Measurements from ENCODE around the gene ATP1A1. TPM values are rescaled to one million over a fixed set of nuclear protein-coding genes. Genes with fewer than 3 reads are reported as not detected.
A peak's percentile ranks its signal among the peaks of the same experiment; 100 is the strongest.

The ATP1A1 gene
- total RNA-seq, 1 donor from 2014 or later, result 358 TPM

GRCh38 chr1:116424438-116424837 lies 51.4 kb downstream of the ATP1A1 start:
- H3K4me1 ChIP-seq, result no peaks in the 10 kb centered on the region
- no peaks in the 10 kb centered on the region for H3K27me3 ChIP-seq
- TF ChIP-seq CTCF (IDR thresholded peaks at IDR 0.05), result no peak
- TF ChIP-seq POLR2A (IDR thresholded peaks at IDR 0.05), result no peak
- no peak for TF ChIP-seq POLR2AphosphoS5 (IDR thresholded peaks at IDR 0.05; ENCODE audit: insufficient read depth in 1 of 2, low read depth in 1 of 2)
- no peaks in the 10 kb centered on the region for H3K36me3 ChIP-seq
- intact Hi-C loops (cut with DNase I), result no loop called here
- H3K27ac ChIP-seq, result no peak overlapping the region
- no peaks in the 10 kb centered on the region for H3K9me3 ChIP-seq
- H3K4me3 ChIP-seq, result no peak overlapping the region
- DNase-seq (ENCODE audit: extremely low spot score in 2 of 2), result peak; percentile 42 to 55

GRCh38 chr1:116424863-116425262 lies 51.8 kb downstream of the ATP1A1 start:
- no peaks in the 10 kb centered on the region for H3K27me3 ChIP-seq
- H3K9me3 ChIP-seq, result no peaks in the 10 kb centered on the region
- H3K27ac ChIP-seq, result no peak overlapping the region
- intact Hi-C loops (cut with DNase I), result no loop called here
- H3K4me3 ChIP-seq, result no peak overlapping the region
- no peaks in the 10 kb centered on the region for H3K36me3 ChIP-seq
- TF ChIP-seq POLR2A (IDR thresholded peaks at IDR 0.05) (no peak), CTCF (IDR thresholded peaks at IDR 0.05) (no peak), POLR2AphosphoS5 (IDR thresholded peaks at IDR 0.05; ENCODE audit: insufficient read depth in 1 of 2, low read depth in 1 of 2) (no peak)
- H3K4me1 ChIP-seq, result no peaks in the 10 kb centered on the region
- DNase-seq (ENCODE audit: extremely low spot score in 2 of 2), result peak; percentile 52 to 54

- no peaks in the 10 kb centered on the region for H3K27me3 ChIP-seq
- DNase-seq (ENCODE audit: extremely low spot score in 2 of 2), result peak; percentile 71 to 79
- no peak overlapping the region for H3K4me3 ChIP-seq
- H3K36me3 ChIP-seq, result no peaks in the 10 kb centered on the region
- TF ChIP-seq POLR2A (IDR thresholded peaks at IDR 0.05) (no peak), POLR2AphosphoS5 (IDR thresholded peaks at IDR 0.05; ENCODE audit: insufficient read depth in 1 of 2, low read depth in 1 of 2) (no peak), CTCF (IDR thresholded peaks at IDR 0.05) (no peak)
- no peaks in the 10 kb centered on the region for H3K4me1 ChIP-seq
- no peaks in the 10 kb centered on the region for H3K9me3 ChIP-seq
- H3K27ac ChIP-seq, result no peak overlapping the region
- intact Hi-C loops (cut with DNase I), result no loop called here
These were observed 52.9 kb downstream of the ATP1A1 start for GRCh38 chr1:116425987-116426386.

- intact Hi-C loops (cut with DNase I), result no loop called here
- H3K36me3 ChIP-seq, result no peaks in the 10 kb centered on the region
- no peaks in the 10 kb centered on the region for H3K27me3 ChIP-seq
- no peaks in the 10 kb centered on the region for H3K4me1 ChIP-seq
- no peak overlapping the region for H3K4me3 ChIP-seq
- peak; percentile 77 to 81 for DNase-seq (ENCODE audit: extremely low spot score in 2 of 2)
- TF ChIP-seq POLR2A (IDR thresholded peaks at IDR 0.05), result no peak
- TF ChIP-seq CTCF (IDR thresholded peaks at IDR 0.05), result no peak
- TF ChIP-seq POLR2AphosphoS5 (IDR thresholded peaks at IDR 0.05; ENCODE audit: insufficient read depth in 1 of 2, low read depth in 1 of 2), result no peak
- no peak overlapping the region for H3K27ac ChIP-seq
- H3K9me3 ChIP-seq, result no peaks in the 10 kb centered on the region
These were observed 53.4 kb downstream of the ATP1A1 start for GRCh38 chr1:116426401-116426800.

- no peak for TF ChIP-seq CTCF (IDR thresholded peaks at IDR 0.05)
- TF ChIP-seq POLR2AphosphoS5 (IDR thresholded peaks at IDR 0.05; ENCODE audit: insufficient read depth in 1 of 2, low read depth in 1 of 2), result no peak
- no peak for TF ChIP-seq POLR2A (IDR thresholded peaks at IDR 0.05)
- no peaks in the 10 kb centered on the region for H3K9me3 ChIP-seq
- intact Hi-C loops (cut with DNase I), result no loop called here
- no peaks in the 10 kb centered on the region for H3K4me1 ChIP-seq
- H3K27me3 ChIP-seq, result no peaks in the 10 kb centered on the region
- peak in 1 of 2 donors; percentile 37 for DNase-seq (ENCODE audit: extremely low spot score in 2 of 2)
- no peaks in the 10 kb centered on the region for H3K36me3 ChIP-seq
- H3K4me3 ChIP-seq, result no peak overlapping the region
- no peak overlapping the region for H3K27ac ChIP-seq
These were observed 55.5 kb downstream of the ATP1A1 start for GRCh38 chr1:116428576-116428975.

Measured in vagina (tissue), 2 donors.